Measurements from ENCODE around the gene EPB41L4B. TPM values are rescaled to one million over a fixed set of nuclear protein-coding genes. Genes with fewer than 3 reads are reported as not detected.

EPB41L4B gene
- total and polyA plus RNA-seq, 2 donors (not counting 1 experiment from before 2014, with no cell fraction given), result 0.56 to 2.8 TPM

- peaks cover 33% of the 10 kb centered on the region for H3K27me3 ChIP-seq (ENCODE audit: control insufficient read depth, insufficient read depth, low read length)
- H4K20me1 ChIP-seq (ENCODE audit: control insufficient read depth, extremely low read depth, insufficient read depth, low read length), result no peaks in the 10 kb centered on the region
- no peaks in the 10 kb centered on the region for H3K79me2 ChIP-seq (ENCODE audit: control insufficient read depth, insufficient read depth, low read length)
- H3K4me2 ChIP-seq (ENCODE audit: extremely low read depth, insufficient read depth, low read length), result no peak overlapping the region
- H3K27ac ChIP-seq (ENCODE audit: insufficient read depth, low read length), result no peak overlapping the region
- DNase-seq (ENCODE audit: low read depth in 2 of 2), result no peak
- no peaks in the 10 kb centered on the region for H3K9me3 ChIP-seq (ENCODE audit: control insufficient read depth, insufficient read depth, low read depth, low read length)
- H3K9ac ChIP-seq (ENCODE audit: insufficient read depth, low read length), result no peak overlapping the region
- TF ChIP-seq CTCF (conservative IDR thresholded peaks at IDR 0.05 in 1 of 2, IDR thresholded peaks at IDR 0.05 in 1 of 2; ENCODE audit: low read depth in 1 of 2, low read length in 2 of 2) (no peak), EZH2 (IDR thresholded peaks at IDR 0.05; ENCODE audit: low read length, missing control alignments) (peak; percentile 16)
- H3K4me3 ChIP-seq (replicated peaks in 1 of 4; ENCODE audit: control extremely low read depth in 1 of 4, insufficient read depth in 1 of 4, low read depth in 3 of 4, low read length in 4 of 4), result no peak overlapping the region
- H2AFZ ChIP-seq (ENCODE audit: low read length), result no peak overlapping the region
- no peaks in the 10 kb centered on the region for H3K4me1 ChIP-seq (ENCODE audit: control insufficient read depth, extremely low read depth, insufficient read depth, low read length)
- H3K36me3 ChIP-seq (ENCODE audit: control insufficient read depth, insufficient read depth, low read length), result no peaks in the 10 kb centered on the region
These were observed 154.6 kb downstream of the EPB41L4B start for GRCh38 chr9:109166171-109166770.

GRCh38 chr9:109164042-109164441, 156.8 kb downstream of the EPB41L4B start:
- Histone ChIP-seq H3K79me2 (ENCODE audit: control insufficient read depth, insufficient read depth, low read length) (no peaks in the 10 kb centered on the region), H3K4me2 (ENCODE audit: extremely low read depth, insufficient read depth, low read length) (no peak overlapping the region), H2AFZ (ENCODE audit: low read length) (no peak overlapping the region), H3K4me3 (replicated peaks in 1 of 4; ENCODE audit: control extremely low read depth in 1 of 4, insufficient read depth in 1 of 4, low read depth in 3 of 4, low read length in 4 of 4) (no peak overlapping the region), H3K4me1 (ENCODE audit: control insufficient read depth, extremely low read depth, insufficient read depth, low read length) (no peaks in the 10 kb centered on the region), H3K9me3 (ENCODE audit: control insufficient read depth, insufficient read depth, low read depth, low read length) (no peaks in the 10 kb centered on the region), H3K36me3 (ENCODE audit: control insufficient read depth, insufficient read depth, low read length) (no peaks in the 10 kb centered on the region), H4K20me1 (ENCODE audit: control insufficient read depth, extremely low read depth, insufficient read depth, low read length) (no peaks in the 10 kb centered on the region), H3K27ac (ENCODE audit: insufficient read depth, low read length) (no peak overlapping the region), H3K27me3 (ENCODE audit: control insufficient read depth, insufficient read depth, low read length) (peaks cover 33% of the 10 kb centered on the region), H3K9ac (ENCODE audit: insufficient read depth, low read length) (no peak overlapping the region)
- TF ChIP-seq EZH2 (IDR thresholded peaks at IDR 0.05; ENCODE audit: low read length, missing control alignments), result no peak
- no peak for TF ChIP-seq CTCF (conservative IDR thresholded peaks at IDR 0.05 in 1 of 2, IDR thresholded peaks at IDR 0.05 in 1 of 2; ENCODE audit: low read depth in 1 of 2, low read length in 2 of 2)
- no peak for DNase-seq (ENCODE audit: low read depth in 2 of 2)

GRCh38 chr9:109163194-109163593, 157.7 kb downstream of the EPB41L4B start:
- H3K4me3 ChIP-seq (replicated peaks in 1 of 4; ENCODE audit: control extremely low read depth in 1 of 4, insufficient read depth in 1 of 4, low read depth in 3 of 4, low read length in 4 of 4), result no peak overlapping the region
- TF ChIP-seq CTCF (conservative IDR thresholded peaks at IDR 0.05 in 1 of 2, IDR thresholded peaks at IDR 0.05 in 1 of 2; ENCODE audit: low read depth in 1 of 2, low read length in 2 of 2), result no peak
- no peak for TF ChIP-seq EZH2 (IDR thresholded peaks at IDR 0.05; ENCODE audit: low read length, missing control alignments)
- no peaks in the 10 kb centered on the region for H3K79me2 ChIP-seq (ENCODE audit: control insufficient read depth, insufficient read depth, low read length)
- H3K4me2 ChIP-seq (ENCODE audit: extremely low read depth, insufficient read depth, low read length), result no peak overlapping the region
- no peak overlapping the region for H3K9ac ChIP-seq (ENCODE audit: insufficient read depth, low read length)
- peaks cover 33% of the 10 kb centered on the region for H3K27me3 ChIP-seq (ENCODE audit: control insufficient read depth, insufficient read depth, low read length)
- H3K36me3 ChIP-seq (ENCODE audit: control insufficient read depth, insufficient read depth, low read length), result no peaks in the 10 kb centered on the region
- no peak overlapping the region for H2AFZ ChIP-seq (ENCODE audit: low read length)
- DNase-seq (ENCODE audit: low read depth in 2 of 2), result no peak
- H3K27ac ChIP-seq (ENCODE audit: insufficient read depth, low read length), result no peak overlapping the region
- no peaks in the 10 kb centered on the region for H4K20me1 ChIP-seq (ENCODE audit: control insufficient read depth, extremely low read depth, insufficient read depth, low read length)
- no peaks in the 10 kb centered on the region for H3K9me3 ChIP-seq (ENCODE audit: control insufficient read depth, insufficient read depth, low read depth, low read length)
- no peaks in the 10 kb centered on the region for H3K4me1 ChIP-seq (ENCODE audit: control insufficient read depth, extremely low read depth, insufficient read depth, low read length)
